ENCODE measurements around the gene RASSF3.

Gene RASSF3

DNA sequence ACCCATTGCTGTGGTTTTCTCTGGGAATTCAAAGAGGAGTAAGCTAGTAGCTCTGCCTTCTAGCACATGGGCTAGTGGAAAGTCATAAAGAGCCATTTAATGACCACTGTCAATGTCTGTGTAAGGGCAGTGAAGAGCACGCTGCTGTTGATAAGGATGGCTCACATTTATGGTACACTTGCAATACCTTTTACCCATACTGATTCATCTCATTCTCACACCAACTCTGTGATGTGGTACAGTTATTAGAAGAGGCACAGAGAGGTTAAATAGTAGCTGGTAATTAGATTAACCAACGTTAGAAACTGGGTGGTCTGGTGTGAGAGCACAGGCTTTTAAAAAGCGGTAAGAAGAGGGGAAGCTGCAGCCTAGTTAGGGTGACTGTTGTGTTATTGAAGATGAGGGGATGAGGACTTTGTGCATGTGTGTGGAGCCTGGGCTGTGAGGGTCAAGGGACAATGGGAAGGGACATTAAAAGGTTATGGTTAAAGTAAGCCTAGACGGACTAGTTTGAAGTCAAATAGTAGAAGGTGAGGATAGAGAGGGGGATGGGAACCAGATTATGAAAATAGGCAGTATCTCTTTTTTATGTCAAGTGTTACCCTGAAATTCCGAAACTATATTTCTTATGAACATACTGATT lies 25.2 kb downstream of the RASSF3 start:
- peaks cover 4% of the 10 kb centered on the region for H3K4me1 ChIP-seq (ENCODE audit: insufficient read depth, poor library complexity, severe bottlenecking)
- DNase-seq (ENCODE audit: low spot score), result no peak
- ATAC-seq (ENCODE audit: low read depth), result no peak

DNA sequence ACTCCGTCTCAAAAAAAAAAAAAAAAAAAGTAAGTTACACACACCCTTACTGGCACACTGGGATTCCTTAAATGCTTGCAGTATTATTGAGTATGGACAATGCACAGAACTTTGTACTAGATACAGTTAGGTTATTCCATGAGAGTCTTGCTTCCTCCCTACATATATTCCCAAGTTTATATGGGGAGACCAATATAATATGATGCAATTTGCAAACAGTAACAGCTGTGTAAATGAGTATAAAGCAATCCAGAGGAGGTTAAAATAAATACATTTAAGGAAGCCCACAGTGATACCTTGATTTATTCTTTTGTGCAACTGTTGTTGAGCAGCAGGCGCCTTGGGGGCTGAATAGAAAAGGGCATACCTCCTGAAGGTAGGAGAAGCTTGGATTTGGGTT lies 26.6 kb downstream of the RASSF3 start:
- ATAC-seq (ENCODE audit: low read depth) (no peak), DNase-seq (ENCODE audit: low spot score) (no peak)
- Histone ChIP-seq H3K9me3 (ENCODE audit: severe bottlenecking) (no peaks in the 10 kb centered on the region), H3K27ac (ENCODE audit: poor library complexity, severe bottlenecking) (no peak overlapping the region), H3K36me3 (ENCODE audit: low read depth) (no peaks in the 10 kb centered on the region), H3K4me1 (ENCODE audit: insufficient read depth, poor library complexity, severe bottlenecking) (peaks cover 4% of the 10 kb centered on the region), H3K27me3 (ENCODE audit: insufficient read depth, poor library complexity, severe bottlenecking) (no peaks in the 10 kb centered on the region), H3K4me3 (ENCODE audit: severe bottlenecking) (no peak overlapping the region)
- TF ChIP-seq, protein P1, sequence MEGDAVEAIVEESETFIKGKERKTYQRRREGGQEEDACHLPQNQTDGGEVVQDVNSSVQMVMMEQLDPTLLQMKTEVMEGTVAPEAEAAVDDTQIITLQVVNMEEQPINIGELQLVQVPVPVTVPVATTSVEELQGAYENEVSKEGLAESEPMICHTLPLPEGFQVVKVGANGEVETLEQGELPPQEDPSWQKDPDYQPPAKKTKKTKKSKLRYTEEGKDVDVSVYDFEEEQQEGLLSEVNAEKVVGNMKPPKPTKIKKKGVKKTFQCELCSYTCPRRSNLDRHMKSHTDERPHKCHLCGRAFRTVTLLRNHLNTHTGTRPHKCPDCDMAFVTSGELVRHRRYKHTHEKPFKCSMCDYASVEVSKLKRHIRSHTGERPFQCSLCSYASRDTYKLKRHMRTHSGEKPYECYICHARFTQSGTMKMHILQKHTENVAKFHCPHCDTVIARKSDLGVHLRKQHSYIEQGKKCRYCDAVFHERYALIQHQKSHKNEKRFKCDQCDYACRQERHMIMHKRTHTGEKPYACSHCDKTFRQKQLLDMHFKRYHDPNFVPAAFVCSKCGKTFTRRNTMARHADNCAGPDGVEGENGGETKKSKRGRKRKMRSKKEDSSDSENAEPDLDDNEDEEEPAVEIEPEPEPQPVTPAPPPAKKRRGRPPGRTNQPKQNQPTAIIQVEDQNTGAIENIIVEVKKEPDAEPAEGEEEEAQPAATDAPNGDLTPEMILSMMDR (IDR thresholded peaks at IDR 0.05; ENCODE audit: poor library complexity, severe bottlenecking), result no peak

More for the DNA sequence above, 25.2 kb downstream of the RASSF3 start:
- Histone ChIP-seq H3K9me3 (ENCODE audit: severe bottlenecking) (no peaks in the 10 kb centered on the region), H3K27me3 (ENCODE audit: insufficient read depth, poor library complexity, severe bottlenecking) (no peaks in the 10 kb centered on the region), H3K4me3 (ENCODE audit: severe bottlenecking) (no peak overlapping the region), H3K27ac (ENCODE audit: poor library complexity, severe bottlenecking) (no peak overlapping the region), H3K36me3 (ENCODE audit: low read depth) (no peaks in the 10 kb centered on the region)
- TF ChIP-seq, protein P1 (IDR thresholded peaks at IDR 0.05; ENCODE audit: poor library complexity, severe bottlenecking), result no peak

DNA sequence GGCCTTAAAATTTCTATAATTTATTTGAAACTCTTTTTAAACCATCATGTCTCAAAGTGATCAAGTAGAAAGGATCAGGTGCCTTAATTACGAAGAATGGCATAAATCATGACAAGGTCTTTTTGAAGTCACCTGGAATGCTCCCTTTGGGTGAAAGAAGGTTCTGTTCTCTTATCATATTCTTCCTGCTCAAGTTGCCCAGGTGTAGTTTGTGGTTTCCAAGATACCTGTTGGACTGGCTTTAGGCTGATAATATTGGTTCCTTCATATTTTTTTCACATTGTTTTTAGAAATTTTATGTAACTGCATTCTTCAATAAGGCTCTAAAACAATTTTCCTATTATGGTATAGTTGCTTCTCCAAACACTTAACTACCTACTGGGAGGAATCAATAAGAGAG lies 29.2 kb downstream of the RASSF3 start:
- TF ChIP-seq, protein P1 (IDR thresholded peaks at IDR 0.05; ENCODE audit: poor library complexity, severe bottlenecking), result no peak
- Histone ChIP-seq H3K4me3 (ENCODE audit: severe bottlenecking) (no peak overlapping the region), H3K36me3 (ENCODE audit: low read depth) (no peaks in the 10 kb centered on the region), H3K9me3 (ENCODE audit: severe bottlenecking) (no peaks in the 10 kb centered on the region), H3K27ac (ENCODE audit: poor library complexity, severe bottlenecking) (no peak overlapping the region), H3K4me1 (ENCODE audit: insufficient read depth, poor library complexity, severe bottlenecking) (no peaks in the 10 kb centered on the region), H3K27me3 (ENCODE audit: insufficient read depth, poor library complexity, severe bottlenecking) (no peaks in the 10 kb centered on the region)
- DNase-seq (ENCODE audit: low spot score) (no peak), ATAC-seq (ENCODE audit: low read depth) (no peak)

GRCh38 chr12:64646318-64646717 lies 36.0 kb downstream of the RASSF3 start:
- Histone ChIP-seq H3K4me3 (ENCODE audit: severe bottlenecking) (no peak overlapping the region), H3K27me3 (ENCODE audit: insufficient read depth, poor library complexity, severe bottlenecking) (no peaks in the 10 kb centered on the region), H3K9me3 (ENCODE audit: severe bottlenecking) (no peaks in the 10 kb centered on the region), H3K36me3 (ENCODE audit: low read depth) (no peaks in the 10 kb centered on the region), H3K4me1 (ENCODE audit: insufficient read depth, poor library complexity, severe bottlenecking) (peaks cover 7% of the 10 kb centered on the region), H3K27ac (ENCODE audit: poor library complexity, severe bottlenecking) (no peak overlapping the region)
- DNase-seq (ENCODE audit: low spot score), result no peak
- no peak for ATAC-seq (ENCODE audit: low read depth)
- TF ChIP-seq, protein P1 (IDR thresholded peaks at IDR 0.05; ENCODE audit: poor library complexity, severe bottlenecking), result no peak

DNA sequence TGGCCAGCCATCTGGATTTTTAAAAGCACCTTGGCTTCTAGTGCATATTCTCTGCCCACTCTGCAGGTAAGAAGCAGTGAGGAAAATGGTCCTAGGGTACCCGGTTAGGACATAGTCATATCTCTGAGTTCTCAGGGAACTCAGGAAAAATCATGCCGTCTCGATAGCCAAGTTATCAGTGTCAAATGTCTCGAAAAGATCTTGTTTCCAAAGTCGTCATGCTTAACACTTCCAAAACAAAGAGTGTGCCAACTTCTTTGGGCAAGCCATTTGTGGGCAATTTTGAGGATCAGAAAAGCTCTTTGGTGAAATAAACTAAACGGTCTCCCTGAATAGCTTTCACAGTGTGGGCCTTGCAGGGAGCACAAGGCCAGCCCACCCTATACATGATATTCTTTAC lies 39.2 kb downstream of the RASSF3 start:
- Histone ChIP-seq H3K27me3 (ENCODE audit: insufficient read depth, poor library complexity, severe bottlenecking) (no peaks in the 10 kb centered on the region), H3K9me3 (ENCODE audit: severe bottlenecking) (no peaks in the 10 kb centered on the region), H3K4me1 (ENCODE audit: insufficient read depth, poor library complexity, severe bottlenecking) (peaks cover 10% of the 10 kb centered on the region), H3K36me3 (ENCODE audit: low read depth) (no peaks in the 10 kb centered on the region), H3K4me3 (ENCODE audit: severe bottlenecking) (no peak overlapping the region), H3K27ac (ENCODE audit: poor library complexity, severe bottlenecking) (no peak overlapping the region)
- ATAC-seq (ENCODE audit: low read depth) (no peak), DNase-seq (ENCODE audit: low spot score) (no peak)
- TF ChIP-seq, protein P1 (IDR thresholded peaks at IDR 0.05; ENCODE audit: poor library complexity, severe bottlenecking), result no peak
